ENCODE measurements around the gene SMG6. TPM values are rescaled to one million over a fixed set of nuclear protein-coding genes. Genes with fewer than 3 reads are reported as not detected.

Gene SMG6
- total and polyA plus RNA-seq, 2 of the 13 experiments (the other 11 are each of a cell fraction or from before 2014, with no cell fraction given), result 4.6 to 14.6 TPM

- TF ChIP-seq ZNF614 (CRISPR knock-in tag; IDR thresholded peaks at IDR 0.05; ENCODE audit: borderline replicate concordance) (0 out of 2 replicates have a peak, but pooled peaks have one; percentile 52), ZNF883 (CRISPR knock-in tag; IDR thresholded peaks at IDR 0.05; ENCODE audit: not compliant biosample characterization) (peak; percentile 12), NFKB2 (CRISPR knock-in tag; IDR thresholded peaks at IDR 0.05; ENCODE audit: borderline replicate concordance) (0 out of 2 replicates have a peak, but pooled peaks have one; percentile 11), ZNF724P (CRISPR knock-in tag; IDR thresholded peaks at IDR 0.05; ENCODE audit: borderline replicate concordance) (no peak), THAP9 (CRISPR knock-in tag; IDR thresholded peaks at IDR 0.05; ENCODE audit: borderline replicate concordance) (peak; percentile 65; the same call in 1 of the 2 replicates), EEA1 (CRISPR knock-in tag; IDR thresholded peaks at IDR 0.05; ENCODE audit: borderline replicate concordance) (peak; percentile 28; the same call in 1 of the 2 replicates), ZNF607 (CRISPR knock-in tag; IDR thresholded peaks at IDR 0.05; ENCODE audit: borderline replicate concordance) (peak; percentile 19; the same call in 1 of the 2 replicates), MED13 (CRISPR knock-in tag; IDR thresholded peaks at IDR 0.05) (no peak), NPAS2 (CRISPR knock-in tag; IDR thresholded peaks at IDR 0.05; ENCODE audit: borderline replicate concordance) (no peak), EED (CRISPR knock-in tag; IDR thresholded peaks at IDR 0.05) (peak; percentile 97), ZNF275 (CRISPR knock-in tag; IDR thresholded peaks at IDR 0.05; ENCODE audit: borderline replicate concordance) (0 out of 2 replicates have a peak, but pooled peaks have one; percentile 57), ZNF143 (CRISPR knock-in tag; IDR thresholded peaks at IDR 0.05) (0 out of 2 replicates have a peak, but pooled peaks have one; percentile 9), FOXM1 (CRISPR knock-in tag; IDR thresholded peaks at IDR 0.05) (peak; percentile 8; the same call in 1 of the 2 replicates)
- TF ChIP-seq, protein P1, sequence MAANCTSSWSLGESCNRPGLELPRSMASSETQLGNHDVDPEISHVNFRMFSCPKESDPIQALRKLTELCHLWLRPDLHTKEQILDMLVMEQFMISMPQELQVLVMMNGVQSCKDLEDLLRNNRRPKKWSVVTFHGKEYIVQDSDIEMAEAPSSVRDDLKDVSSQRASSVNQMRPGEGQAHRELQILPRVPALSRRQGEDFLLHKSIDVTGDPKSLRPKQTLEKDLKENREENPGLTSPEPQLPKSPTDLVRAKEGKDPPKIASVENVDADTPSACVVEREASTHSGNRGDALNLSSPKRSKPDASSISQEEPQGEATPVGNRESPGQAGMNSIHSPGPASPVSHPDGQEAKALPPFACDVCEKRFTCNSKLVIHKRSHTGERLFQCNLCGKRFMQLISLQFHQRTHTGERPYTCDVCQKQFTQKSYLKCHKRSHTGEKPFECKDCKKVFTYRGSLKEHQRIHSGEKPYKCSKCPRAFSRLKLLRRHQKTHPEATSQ (CRISPR knock-in tag; IDR thresholded peaks at IDR 0.05; ENCODE audit: borderline replicate concordance), result no peak
- TF ChIP-seq, protein P2, sequence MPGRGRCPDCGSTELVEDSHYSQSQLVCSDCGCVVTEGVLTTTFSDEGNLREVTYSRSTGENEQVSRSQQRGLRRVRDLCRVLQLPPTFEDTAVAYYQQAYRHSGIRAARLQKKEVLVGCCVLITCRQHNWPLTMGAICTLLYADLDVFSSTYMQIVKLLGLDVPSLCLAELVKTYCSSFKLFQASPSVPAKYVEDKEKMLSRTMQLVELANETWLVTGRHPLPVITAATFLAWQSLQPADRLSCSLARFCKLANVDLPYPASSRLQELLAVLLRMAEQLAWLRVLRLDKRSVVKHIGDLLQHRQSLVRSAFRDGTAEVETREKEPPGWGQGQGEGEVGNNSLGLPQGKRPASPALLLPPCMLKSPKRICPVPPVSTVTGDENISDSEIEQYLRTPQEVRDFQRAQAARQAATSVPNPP (CRISPR knock-in tag; IDR thresholded peaks at IDR 0.05), result peak; percentile 12; the same call in 1 of the 2 replicates
- TF ChIP-seq, protein P3, sequence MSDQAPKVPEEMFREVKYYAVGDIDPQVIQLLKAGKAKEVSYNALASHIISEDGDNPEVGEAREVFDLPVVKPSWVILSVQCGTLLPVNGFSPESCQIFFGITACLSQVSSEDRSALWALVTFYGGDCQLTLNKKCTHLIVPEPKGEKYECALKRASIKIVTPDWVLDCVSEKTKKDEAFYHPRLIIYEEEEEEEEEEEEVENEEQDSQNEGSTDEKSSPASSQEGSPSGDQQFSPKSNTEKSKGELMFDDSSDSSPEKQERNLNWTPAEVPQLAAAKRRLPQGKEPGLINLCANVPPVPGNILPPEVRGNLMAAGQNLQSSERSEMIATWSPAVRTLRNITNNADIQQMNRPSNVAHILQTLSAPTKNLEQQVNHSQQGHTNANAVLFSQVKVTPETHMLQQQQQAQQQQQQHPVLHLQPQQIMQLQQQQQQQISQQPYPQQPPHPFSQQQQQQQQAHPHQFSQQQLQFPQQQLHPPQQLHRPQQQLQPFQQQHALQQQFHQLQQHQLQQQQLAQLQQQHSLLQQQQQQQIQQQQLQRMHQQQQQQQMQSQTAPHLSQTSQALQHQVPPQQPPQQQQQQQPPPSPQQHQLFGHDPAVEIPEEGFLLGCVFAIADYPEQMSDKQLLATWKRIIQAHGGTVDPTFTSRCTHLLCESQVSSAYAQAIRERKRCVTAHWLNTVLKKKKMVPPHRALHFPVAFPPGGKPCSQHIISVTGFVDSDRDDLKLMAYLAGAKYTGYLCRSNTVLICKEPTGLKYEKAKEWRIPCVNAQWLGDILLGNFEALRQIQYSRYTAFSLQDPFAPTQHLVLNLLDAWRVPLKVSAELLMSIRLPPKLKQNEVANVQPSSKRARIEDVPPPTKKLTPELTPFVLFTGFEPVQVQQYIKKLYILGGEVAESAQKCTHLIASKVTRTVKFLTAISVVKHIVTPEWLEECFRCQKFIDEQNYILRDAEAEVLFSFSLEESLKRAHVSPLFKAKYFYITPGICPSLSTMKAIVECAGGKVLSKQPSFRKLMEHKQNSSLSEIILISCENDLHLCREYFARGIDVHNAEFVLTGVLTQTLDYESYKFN (CRISPR knock-in tag; conservative IDR thresholded peaks at IDR 0.05), result peak; percentile 43
Measured at GRCh38 chr17:2303204-2304188, at the start of gene SMG6, which contains the start of gene SRR (continued).

Measured in HepG2 (cell line).